ENCODE measurements around the gene TRIO. TPM values are rescaled to one million over a fixed set of nuclear protein-coding genes. Genes with fewer than 3 reads are reported as not detected.
A peak's percentile ranks its signal among the peaks of the same experiment; 100 is the strongest.
"Not testable (repeated sequence)": the region's sequence is repeated elsewhere in the genome, so short reads cannot be mapped to it uniquely, and the experiment has no call there.

TRIO gene
- polyA plus RNA-seq, 12 donors = 152 to 272 (median 172) TPM; not detected in 1

- DNase-seq = no peak
Observed at GRCh38 chr5:14429101-14430050, 286.2 kb downstream of the TRIO start.

- no peak for DNase-seq
Observed at GRCh38 chr5:14431534-14431933, 288.4 kb downstream of the TRIO start.

- no peak for DNase-seq
Observed at GRCh38 chr5:14432931-14433589, 289.9 kb downstream of the TRIO start.

GRCh38 chr5:14435481-14435880 is 292.3 kb downstream of the TRIO start:
- DNase-seq = no peak

- not testable (repeated sequence) for DNase-seq
Observed at GRCh38 chr5:14436122-14436521, 293.0 kb downstream of the TRIO start.

GRCh38 chr5:14436801-14437542 is 293.8 kb downstream of the TRIO start:
- DNase-seq = no peak

GRCh38 chr5:14438195-14438606 is 295.1 kb downstream of the TRIO start:
- DNase-seq = no peak

GRCh38 chr5:14439087-14439871 is 296.1 kb downstream of the TRIO start:
- no peak for DNase-seq

GRCh38 chr5:14440223-14440581 is 297.1 kb downstream of the TRIO start:
- DNase-seq = no peak

- peak; percentile 92 for DNase-seq
Observed at GRCh38 chr5:14440582-14441431, 297.7 kb downstream of the TRIO start.

GRCh38 chr5:14441641-14442040 is 298.5 kb downstream of the TRIO start:
- no peak for DNase-seq

- DNase-seq = no peak
Observed at GRCh38 chr5:14442536-14442935, 299.4 kb downstream of the TRIO start.

GRCh38 chr5:14443671-14444093 is 300.5 kb downstream of the TRIO start:
- no peak for DNase-seq

GRCh38 chr5:14444161-14444560 is 301.0 kb downstream of the TRIO start:
- DNase-seq = no peak

GRCh38 chr5:14445013-14445412 is 301.9 kb downstream of the TRIO start:
- no peak for DNase-seq

- DNase-seq = no peak
Observed at GRCh38 chr5:14445576-14446290, 302.6 kb downstream of the TRIO start.

GRCh38 chr5:14447958-14448911 is 305.1 kb downstream of the TRIO start:
- DNase-seq = no peak

GRCh38 chr5:14449052-14449661 is 306.0 kb downstream of the TRIO start:
- DNase-seq = peak; percentile 93
